H1 (cell line): Measurements from ENCODE around the gene SPTY2D1. TPM values are rescaled to one million over a fixed set of nuclear protein-coding genes. Genes with fewer than 3 reads are reported as not detected.

ENCODE experiments used
- CTCF ChIA-PET: fragments of 300-600 bp; sonication (Branson Sonifier 250); formaldehyde crosslinking; loops from one replicate; lab custom pipeline; 2021; ENCODE audit not compliant: partially characterized antibody; lab: Charles Lee
- POLR2A ChIA-PET: fragments of 300-600 bp; sonication (Branson Sonifier 250); formaldehyde crosslinking; loops from one replicate; lab custom pipeline; 2021; ENCODE audit warnings: inconsistent platforms; ENCODE audit not compliant: partially characterized antibody; lab: Charles Lee
- DNase-seq, 2 experiments: peaks; one replicate each; pipeline versions ENCODE4 v3.0.0 to v3.0.0-alpha.2; 2010 to 2022; ENCODE audit warnings: low spot score in 2 of 2, low read depth in 1 of 2, mixed read lengths in 1 of 2
- FAIRE-seq: peaks from 2 replicates; lab custom pipeline; 2011; peaks lifted over from hg19 to GRCh38; lab: Jason Lieb, UNC
- H2AFZ ChIP-seq: 2 replicates; pipeline ENCODE4 v1.8.1; 2012; ENCODE audit warnings: low read length, inconsistent platforms
- H2AK5ac ChIP-seq: 2 replicates; pipeline ENCODE4 v1.6.1; 2013; ENCODE audit warnings: low read depth, low read length
- H2BK120ac ChIP-seq: replicated peaks from 2 replicates; pipeline ENCODE3; 2013; ENCODE audit warnings: low read depth, low read length, inconsistent platforms
- H2BK12ac ChIP-seq: 2 replicates; pipeline ENCODE4 v1.6.1; 2013; ENCODE audit warnings: low read depth, low read length
- H2BK15ac ChIP-seq: 2 replicates; pipeline ENCODE4 v1.6.1; 2013; ENCODE audit warnings: low read length
- H2BK20ac ChIP-seq: 2 replicates; pipeline ENCODE4 v1.6.1; 2013; ENCODE audit warnings: low read length
- H2BK5ac ChIP-seq: 2 replicates; pipeline ENCODE4 v1.6.1; 2013; ENCODE audit warnings: low read depth, low read length
- H3K14ac ChIP-seq: 2 replicates; pipeline ENCODE4 v1.6.1; 2013; ENCODE audit warnings: inconsistent platforms; ENCODE audit not compliant: insufficient read length
- H3K18ac ChIP-seq: 2 replicates; pipeline ENCODE4 v1.6.1; 2013; ENCODE audit warnings: low read length; ENCODE audit errors: extremely low read depth
- H3K23ac ChIP-seq: 2 replicates; pipeline ENCODE4 v1.6.1; 2013; ENCODE audit warnings: inconsistent platforms; ENCODE audit not compliant: insufficient read length
- H3K23me2 ChIP-seq: 2 replicates; pipeline ENCODE4 v1.6.1; 2013; ENCODE audit warnings: low read depth, low read length
- H3K27ac ChIP-seq: 2 replicates; pipeline ENCODE4 v1.6.1; 2011; ENCODE audit warnings: low read depth, low read length, inconsistent platforms
- H3K27me3 ChIP-seq, 4 experiments: replicated peaks in 1 of 4; 1 replicate in 1 of 4; 2 replicates in 3 of 4; pipeline versions ENCODE4 v1.6.1 to v1.8.1; 2011 to 2013; ENCODE audit warnings: low read length in 3 of 4, mild to moderate bottlenecking in 3 of 4, inconsistent platforms in 2 of 4, mixed read lengths in 2 of 4, moderate library complexity in 1 of 4; ENCODE audit not compliant: control insufficient read depth in 3 of 4, insufficient read depth in 3 of 4; ENCODE audit errors: extremely low read depth in 1 of 4
- H3K36me3 ChIP-seq, 4 experiments: 2 replicates each; pipeline versions ENCODE4 v1.6.1 to v1.8.1; 2011 to 2013; ENCODE audit warnings: mild to moderate bottlenecking in 4 of 4, low read length in 3 of 4, moderate library complexity in 2 of 4, control low read depth in 1 of 4, inconsistent platforms in 1 of 4; ENCODE audit not compliant: insufficient read depth in 4 of 4, control insufficient read depth in 2 of 4
- H3K4ac ChIP-seq: replicated peaks from 2 replicates; pipeline ENCODE3; 2013; ENCODE audit warnings: low read length, low read depth, mixed read lengths, inconsistent platforms; ENCODE audit not compliant: insufficient read length
- H3K4me1 ChIP-seq, 4 experiments: replicated peaks in 1 of 4; 1 replicate in 1 of 4; 2 replicates in 3 of 4; pipeline versions ENCODE4 v1.6.1 to v1.8.1; 2011 to 2013; ENCODE audit warnings: low read length in 3 of 4, inconsistent platforms in 2 of 4, mixed read lengths in 1 of 4; ENCODE audit not compliant: insufficient read depth in 4 of 4, control insufficient read depth in 3 of 4
- H3K4me2 ChIP-seq, 2 experiments: 2 replicates each; pipeline versions ENCODE4 v1.6.1 to v1.8.1; 2011 to 2013; ENCODE audit warnings: low read depth in 2 of 2, low read length in 2 of 2, control low read depth in 1 of 2, inconsistent platforms in 1 of 2, mild to moderate bottlenecking in 1 of 2; ENCODE audit not compliant: insufficient read depth in 1 of 2
- H3K4me3 ChIP-seq, 4 experiments: fragments of 200-600, 300-600 bp in 1 of 4; sonication (generic), shearing (Covaris generic), sonication (Bioruptor Twin) in 1 of 4; 2 replicates each; pipeline versions ENCODE4 v1.5.1 to v1.8.1; 2011 to 2016; ENCODE audit warnings: low read length in 4 of 4, low read depth in 3 of 4, control low read depth in 2 of 4, inconsistent platforms in 2 of 4, mild to moderate bottlenecking in 2 of 4, mixed read lengths in 1 of 4, moderate library complexity in 1 of 4; ENCODE audit not compliant: insufficient read depth in 2 of 4; ENCODE audit errors: extremely low read depth in 1 of 4
- H3K56ac ChIP-seq: replicated peaks from 2 replicates; pipeline ENCODE3; 2013; ENCODE audit warnings: low read depth, mild to moderate bottlenecking, mixed read lengths, low read length, inconsistent platforms; ENCODE audit not compliant: insufficient read length
- H3K79me1 ChIP-seq: 2 replicates; pipeline ENCODE4 v1.6.1; 2013; ENCODE audit warnings: low read depth, low read length, control low read depth
- H3K79me2 ChIP-seq, 2 experiments: 2 replicates each; pipeline versions ENCODE4 v1.6.1 to v1.8.1; 2012 to 2013; ENCODE audit warnings: low read length in 2 of 2, mild to moderate bottlenecking in 2 of 2, inconsistent platforms in 1 of 2; ENCODE audit not compliant: insufficient read depth in 2 of 2, control insufficient read depth in 1 of 2
- H3K9ac ChIP-seq, 4 experiments: replicated peaks in 1 of 4; 1 replicate in 1 of 4; 2 replicates in 3 of 4; pipeline versions ENCODE4 v1.6.1 to v1.8.1; 2011 to 2013; ENCODE audit warnings: low read depth in 3 of 4, low read length in 3 of 4, control low read depth in 2 of 4, mild to moderate bottlenecking in 2 of 4, moderate library complexity in 2 of 4, inconsistent platforms in 1 of 4; ENCODE audit errors: extremely low read depth in 1 of 4
- H3K9me3 ChIP-seq, 2 experiments: 2 replicates each; pipeline versions ENCODE4 v1.6.1 to v1.8.1; 2012 to 2013; ENCODE audit warnings: mild to moderate bottlenecking in 2 of 2, moderate library complexity in 2 of 2, control low read depth in 1 of 2, inconsistent platforms in 1 of 2, low read depth in 1 of 2, low read length in 1 of 2, mixed read lengths in 1 of 2; ENCODE audit not compliant: insufficient read depth in 2 of 2
- H4K20me1 ChIP-seq, 2 experiments: replicated peaks in 1 of 2; 2 replicates each; pipeline versions ENCODE3 to v1.8.1; 2011 to 2013; ENCODE audit warnings: inconsistent platforms in 2 of 2, low read length in 2 of 2, mild to moderate bottlenecking in 1 of 2; ENCODE audit not compliant: insufficient read depth in 2 of 2, control insufficient read depth in 1 of 2
- H4K5ac ChIP-seq: 2 replicates; pipeline ENCODE4 v1.6.1; 2013; ENCODE audit warnings: low read length, low read depth, mixed read lengths, inconsistent platforms; ENCODE audit not compliant: insufficient read length
- H4K8ac ChIP-seq: 2 replicates; pipeline ENCODE4 v1.8.0; 2013; ENCODE audit warnings: mild to moderate bottlenecking, moderate library complexity, low read length, inconsistent platforms; ENCODE audit not compliant: insufficient read depth; ENCODE audit errors: extremely low read depth
- H4K91ac ChIP-seq: replicated peaks from 2 replicates; pipeline ENCODE3; 2013; ENCODE audit warnings: low read length, mixed read lengths, inconsistent platforms; ENCODE audit not compliant: insufficient read length
- CBX5 ChIP-seq: fragments of 300-800, 300-1000 bp; sonication (generic); IDR thresholded peaks from 2 replicates; pipeline ENCODE4 v1.7.1; 2016; ENCODE audit warnings: antibody characterized with exemption, low read length, low read depth
- EZH2 ChIP-seq: fragments of 200-600 bp; sonication (generic); IDR thresholded peaks from 2 replicates; pipeline ENCODE4 v1.7.1; 2012; ENCODE audit warnings: low read depth, mild to moderate bottlenecking, moderate library complexity, low read length, inconsistent platforms; ENCODE audit not compliant: severe bottlenecking
- GABPA ChIP-seq: IDR thresholded peaks from 2 replicates; pipeline ENCODE4 v1.6.1; 2011; ENCODE audit warnings: mild to moderate bottlenecking, low read length, moderate library complexity, borderline replicate concordance; ENCODE audit not compliant: insufficient read depth
- POU5F1 ChIP-seq: IDR thresholded peaks from 2 replicates; pipeline ENCODE4 v1.6.1; 2011; ENCODE audit warnings: low read depth, mild to moderate bottlenecking, low read length, moderate library complexity
- RAD21 ChIP-seq, 2 experiments: IDR thresholded peaks in 1 of 2; conservative IDR thresholded peaks in 1 of 2; 2 replicates each; pipeline ENCODE4 v1.6.1; 2011; ENCODE audit warnings: low read depth in 2 of 2, low read length in 2 of 2, improper control_type of control experiment in 1 of 2, inconsistent platforms in 1 of 2, mild to moderate bottlenecking in 1 of 2, moderate library complexity in 1 of 2
- RBBP5 ChIP-seq: IDR thresholded peaks from 2 replicates; pipeline ENCODE4 v1.7.1; 2012; ENCODE audit warnings: low read depth, mild to moderate bottlenecking, inconsistent platforms, low read length, moderate library complexity, borderline replicate concordance
- SUZ12 ChIP-seq: fragments of 200-600 bp; sonication (generic); IDR thresholded peaks from 2 replicates; pipeline ENCODE4 v1.6.1; 2012; ENCODE audit warnings: mild to moderate bottlenecking, inconsistent platforms, low read length, moderate library complexity, mixed read lengths
- TBP ChIP-seq: IDR thresholded peaks from 2 replicates; pipeline ENCODE4 v1.6.1; 2011; ENCODE audit warnings: low read depth, low read length, improper control_type of control experiment
- WGBS, 2 experiments: shearing (Covaris generic) in 1 of 2; methylation state at CpG; one replicate each; pipeline versions ENCODE4 v1.1.6 to v1.1.7; 2013 to 2015; ENCODE audit warnings: low lambda C conversion rate in 2 of 2, mixed read lengths in 2 of 2, inconsistent platforms in 1 of 2, low coverage in 1 of 2, missing lambda C conversion rate in 1 of 2; ENCODE audit not compliant: insufficient replicate concordance in 2 of 2, insufficient coverage in 1 of 2, insufficient read length in 1 of 2; ENCODE audit errors: extremely low coverage in 1 of 2, missing lambda C conversion rate in 1 of 2; 5-methylcytosine and 5-hydroxymethylcytosine counted together
- polyA plus RNA-seq, 7 experiments: library from polyadenylated mRNA; depleted of rRNA in 3 of 7; stranded (reverse) in 5 of 7; unstranded in 2 of 7; fragments of >200 nt in 5 of 7; fragments of 200-250 nt in 2 of 7; gene quantifications; 1 replicate in 5 of 7; 2 replicates in 1 of 7; 4 replicates in 1 of 7; pipeline versions ENCODE4 v1.2.1 to v1.2.3, GENCODE V29; 2011 to 2013; ENCODE audit warnings: missing spikeins in 2 of 7, mixed read lengths in 2 of 7
- total RNA-seq: library from RNA; stranded (reverse); fragmentation: NEBNext Ultra II Directional; extraction: Animal tissue kit (Norgen Biotek cat#: 25700); gene quantifications from 2 replicates; pipeline ENCODE4 v1.2.1, GENCODE V29; 2021
- TF ChIP-seq, protein P1 (sequence below): IDR thresholded peaks from 2 replicates; pipeline ENCODE4 v1.6.1; 2012; ENCODE audit warnings: inconsistent platforms
- TF ChIP-seq, protein P2 (sequence below): IDR thresholded peaks from 2 replicates; pipeline ENCODE4 v1.6.1; 2012; ENCODE audit warnings: low read length, inconsistent platforms

The SPTY2D1 gene
- total and polyA plus RNA-seq, 2 of the 8 experiments (the other 6 are each of a cell fraction or from before 2014, with no cell fraction given): 4.9 to 17.6 TPM

- H4K5ac ChIP-seq: no peak overlapping the region
- H3K4ac ChIP-seq: no peak overlapping the region
- H3K23ac ChIP-seq: no peak overlapping the region
- H4K8ac ChIP-seq: no peak overlapping the region
- no peaks in the 10 kb centered on the region for H3K27me3 ChIP-seq
- H3K36me3 ChIP-seq: peaks cover 2 to 21% (median 15%) of the 10 kb centered on the region in 4 experiments; a peak in 5 of 8 replicates
- no peak overlapping the region for H2AFZ ChIP-seq
- no peak overlapping the region for H3K4me2 ChIP-seq
- 95% methylated on average over 10 of the region's 10 CpGs; no CpG with 5 or more reads in 1 of the 2 experiments for WGBS, 2 experiments
- H4K91ac ChIP-seq: no peak overlapping the region
- H3K23me2 ChIP-seq: no peaks in the 10 kb centered on the region
- H2BK5ac ChIP-seq: no peak overlapping the region
- no peak overlapping the region for H2AK5ac ChIP-seq
- H3K4me3 ChIP-seq: no peak overlapping the region
- H3K18ac ChIP-seq: no peak overlapping the region
- CTCF ChIA-PET: interaction anchor here (0.6 to 1.2 kb wide), 6 partner anchors 16 to 207 kb away, joined by 3 to 4 read pairs (median 3); no protein-coding TSS in a partner anchor
- peaks cover 3% of the 10 kb centered on the region; the same call in 1 of the 2 replicates for H3K79me1 ChIP-seq
- H2BK12ac ChIP-seq: no peak overlapping the region
- no peak overlapping the region for H2BK15ac ChIP-seq
- H3K9me3 ChIP-seq: no peaks in the 10 kb centered on the region
- H4K20me1 ChIP-seq: peaks cover 0 to 5% of the 10 kb centered on the region in 2 experiments
- no peak overlapping the region for H3K9ac ChIP-seq
- no peak overlapping the region for H3K56ac ChIP-seq
- no peak overlapping the region for H2BK120ac ChIP-seq
- H3K4me1 ChIP-seq: no peaks in the 10 kb centered on the region
- POLR2A ChIA-PET: interaction anchor here (0.7 to 0.9 kb wide), 2 partner anchors 12 to 15 kb away, joined by 3 read pairs; no protein-coding TSS in a partner anchor
- H2BK20ac ChIP-seq: no peak overlapping the region
- peaks cover 0 to 45% of the 10 kb centered on the region in 2 experiments; a peak in 2 of 4 replicates for H3K79me2 ChIP-seq
- no peak overlapping the region for H3K14ac ChIP-seq
- FAIRE-seq (no peak), DNase-seq (no peak)
- no peak overlapping the region for H3K27ac ChIP-seq
- no peak for TF ChIP-seq GABPA
- TF ChIP-seq RBBP5: no peak
- TF ChIP-seq CBX5: no peak
- no peak for TF ChIP-seq POU5F1
- no peak for TF ChIP-seq EZH2
- TF ChIP-seq RAD21 (IDR thresholded peaks at IDR 0.05 in 1 of 2, conservative IDR thresholded peaks at IDR 0.05 in 1 of 2; ENCODE audit: low read depth in 2 of 2, low read length in 2 of 2): no peak
- TF ChIP-seq SUZ12: no peak
- TF ChIP-seq TBP: no peak
- TF ChIP-seq, protein P1, sequence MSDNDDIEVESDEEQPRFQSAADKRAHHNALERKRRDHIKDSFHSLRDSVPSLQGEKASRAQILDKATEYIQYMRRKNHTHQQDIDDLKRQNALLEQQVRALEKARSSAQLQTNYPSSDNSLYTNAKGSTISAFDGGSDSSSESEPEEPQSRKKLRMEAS: no peak
- TF ChIP-seq, protein P2, sequence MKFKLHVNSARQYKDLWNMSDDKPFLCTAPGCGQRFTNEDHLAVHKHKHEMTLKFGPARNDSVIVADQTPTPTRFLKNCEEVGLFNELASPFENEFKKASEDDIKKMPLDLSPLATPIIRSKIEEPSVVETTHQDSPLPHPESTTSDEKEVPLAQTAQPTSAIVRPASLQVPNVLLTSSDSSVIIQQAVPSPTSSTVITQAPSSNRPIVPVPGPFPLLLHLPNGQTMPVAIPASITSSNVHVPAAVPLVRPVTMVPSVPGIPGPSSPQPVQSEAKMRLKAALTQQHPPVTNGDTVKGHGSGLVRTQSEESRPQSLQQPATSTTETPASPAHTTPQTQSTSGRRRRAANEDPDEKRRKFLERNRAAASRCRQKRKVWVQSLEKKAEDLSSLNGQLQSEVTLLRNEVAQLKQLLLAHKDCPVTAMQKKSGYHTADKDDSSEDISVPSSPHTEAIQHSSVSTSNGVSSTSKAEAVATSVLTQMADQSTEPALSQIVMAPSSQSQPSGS: no peak
These were observed 16.3 kb downstream of the SPTY2D1 start for GRCh38 chr11:18617688-18618341.
